Neural cell (in vitro differentiated cells): ENCODE measurements around the gene DPP10. TPM values are rescaled to one million over a fixed set of nuclear protein-coding genes. Genes with fewer than 3 reads are reported as not detected.

Experiments
- H2AFZ ChIP-seq: fragments of 200-600, 300-800 bp; sonication (generic), shearing (Covaris generic); 2 replicates; pipeline ENCODE4 v1.6.0; 2014; ENCODE audit warnings: low read depth, mild to moderate bottlenecking, antibody characterized with exemption, low read length, moderate library complexity
- H3F3A ChIP-seq: fragments of 200-600 bp; shearing (Covaris generic); 2 replicates; pipeline ENCODE4 v1.6.1; 2016; ENCODE audit warnings: mild to moderate bottlenecking, moderate library complexity, mixed read lengths, antibody characterized with exemption, low read length; ENCODE audit not compliant: insufficient read depth, poor library complexity, severe bottlenecking
- H3K27ac ChIP-seq: fragments of 200-600, 300-800 bp; sonication (generic), shearing (Covaris generic); 2 replicates; pipeline ENCODE4 v1.5.1; 2014; ENCODE audit warnings: mild to moderate bottlenecking, low read length, moderate library complexity
- H3K27me3 ChIP-seq: fragments of 300-800, 200-600 bp; sonication (generic), shearing (Covaris generic); 2 replicates; pipeline ENCODE4 v1.6.0; 2014; ENCODE audit warnings: mild to moderate bottlenecking, low read depth, low read length, moderate library complexity; ENCODE audit not compliant: insufficient read depth
- H3K36me3 ChIP-seq: fragments of 300-800, 200-600 bp; sonication (generic), shearing (Covaris generic); 2 replicates; pipeline ENCODE4 v1.5.1; 2014; ENCODE audit warnings: mild to moderate bottlenecking, antibody characterized with exemption, low read length, moderate library complexity; ENCODE audit not compliant: insufficient read depth
- H3K4me2 ChIP-seq: fragments of 300-800, 200-600 bp; sonication (generic), shearing (Covaris generic); 2 replicates; pipeline ENCODE4 v1.6.0; 2014; ENCODE audit warnings: mild to moderate bottlenecking, low read length
- H3K4me3 ChIP-seq: fragments of 300-800, 200-600 bp; sonication (generic), shearing (Covaris generic); 2 replicates; pipeline ENCODE4 v1.5.1; 2014; ENCODE audit warnings: mild to moderate bottlenecking, low read length, moderate library complexity
- H3K79me2 ChIP-seq: fragments of 200-600 bp; shearing (Covaris generic); replicated peaks from 2 replicates; pipeline ENCODE4 v1.6.0; 2014; ENCODE audit warnings: mild to moderate bottlenecking, low read length, moderate library complexity; ENCODE audit not compliant: insufficient read depth
- H3K9ac ChIP-seq: fragments of 300-800, 200-600 bp; sonication (generic), shearing (Covaris generic); 2 replicates; pipeline ENCODE4 v1.6.1; 2016; ENCODE audit warnings: mild to moderate bottlenecking, low read length, mixed read lengths
- H3K9me2 ChIP-seq: fragments of 200-600 bp; shearing (Covaris generic); 2 replicates; pipeline ENCODE4 v1.6.1; 2016; ENCODE audit warnings: mild to moderate bottlenecking, low read length, mixed read lengths; ENCODE audit not compliant: insufficient read depth
- H3K9me3 ChIP-seq: fragments of 200-600, 300-800 bp; sonication (generic), shearing (Covaris generic); 2 replicates; pipeline ENCODE4 v1.6.1; 2016; ENCODE audit warnings: mild to moderate bottlenecking, mixed run types, low read length, moderate library complexity, mixed read lengths
- H4K20me1 ChIP-seq: fragments of 200-600 bp; shearing (Covaris generic); 2 replicates; pipeline ENCODE4 v1.6.1; 2016; ENCODE audit warnings: mild to moderate bottlenecking, mixed run types; ENCODE audit not compliant: insufficient read depth
- EP300 ChIP-seq: fragments of 450-650 bp; conservative IDR thresholded peaks from 2 replicates; pipeline ENCODE4 v1.6.1; 2014; ENCODE audit warnings: antibody characterized with exemption, mild to moderate bottlenecking, moderate library complexity; ENCODE audit not compliant: poor library complexity, severe bottlenecking
- EZH2 ChIP-seq: fragments of 200-600, 300-800 bp; shearing (Covaris generic), sonication (generic); IDR thresholded peaks from 2 replicates; pipeline ENCODE4 v1.6.1; 2014; ENCODE audit warnings: antibody characterized with exemption, low read length, borderline replicate concordance, mild to moderate bottlenecking; ENCODE audit not compliant: insufficient read depth, poor library complexity, severe bottlenecking
- MXI1 ChIP-seq: fragments of 450-650 bp; conservative IDR thresholded peaks from 2 replicates; pipeline ENCODE4 v1.6.1; 2014; ENCODE audit warnings: antibody characterized with exemption, mild to moderate bottlenecking; ENCODE audit not compliant: poor library complexity, severe bottlenecking
- POLR2AphosphoS5 ChIP-seq: IDR thresholded peaks from 2 replicates; pipeline ENCODE4 v1.6.1; 2012
- RAD21 ChIP-seq: fragments of 450-650 bp; conservative IDR thresholded peaks from 2 replicates; pipeline ENCODE4 v1.6.1; 2014; ENCODE audit warnings: antibody characterized with exemption, mild to moderate bottlenecking, moderate library complexity
- SMC3 ChIP-seq: fragments of 450-650 bp; conservative IDR thresholded peaks from 2 replicates; pipeline ENCODE4 v1.6.1; 2014; ENCODE audit warnings: antibody characterized with exemption, mild to moderate bottlenecking, moderate library complexity; ENCODE audit not compliant: poor library complexity
- TAF1 ChIP-seq: IDR thresholded peaks from 2 replicates; pipeline ENCODE4 v1.6.1; 2012; ENCODE audit warnings: low read depth
- polyA plus RNA-seq: library from polyadenylated mRNA; depleted of rRNA; stranded (reverse); fragments of >200 nt; gene quantifications from 2 replicates; pipeline ENCODE4 v1.2.3, GENCODE V29; 2014
- TF ChIP-seq, protein P1 (sequence below): fragments of 450-650 bp; IDR thresholded peaks from 2 replicates; pipeline ENCODE4 v1.5.1; 2014; ENCODE audit warnings: antibody characterized with exemption, mild to moderate bottlenecking, moderate library complexity; ENCODE audit not compliant: poor library complexity, severe bottlenecking
- TF ChIP-seq, protein P2 (sequence below): IDR thresholded peaks from 2 replicates; pipeline ENCODE4 v1.6.1; 2012; ENCODE audit warnings: borderline replicate concordance

Gene DPP10
- polyA plus RNA-seq, 1 donor from 2014 or later, result 13.9 TPM

DNA sequence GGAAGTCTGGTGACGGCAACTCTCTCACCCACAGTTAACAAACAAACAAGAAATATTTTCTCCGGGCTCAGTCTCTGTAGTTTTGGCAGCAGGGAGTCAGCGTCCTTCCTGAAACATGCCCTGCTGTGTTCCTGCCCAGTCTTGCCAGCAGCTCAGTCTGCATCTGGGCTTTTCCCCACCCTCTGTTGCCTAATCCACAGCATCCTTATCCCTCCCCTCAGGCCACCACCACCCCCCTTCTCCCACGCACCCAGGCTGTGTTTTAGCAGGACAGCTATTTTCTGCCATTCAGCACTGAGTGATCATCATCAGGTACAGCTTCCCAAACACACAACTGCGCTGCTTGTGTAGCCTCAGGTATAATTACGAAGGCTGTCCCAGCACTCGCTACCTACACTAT, 168.2 kb downstream of the DPP10 start:
- Histone ChIP-seq H3K27ac (no peak overlapping the region), H4K20me1 (no peaks in the 10 kb centered on the region), H3K4me2 (no peak overlapping the region), H3K9me3 (no peaks in the 10 kb centered on the region), H3K4me3 (no peak overlapping the region), H3K9me2 (no peaks in the 10 kb centered on the region), H3K9ac (no peak overlapping the region), H3K79me2 (no peaks in the 10 kb centered on the region), H2AFZ (no peak overlapping the region), H3F3A (no peaks in the 10 kb centered on the region), H3K27me3 (no peaks in the 10 kb centered on the region), H3K36me3 (no peaks in the 10 kb centered on the region)
- no peak for TF ChIP-seq SMC3
- TF ChIP-seq MXI1, result no peak

- H3K9me3 ChIP-seq, result no peaks in the 10 kb centered on the region
- no peak overlapping the region for H3K4me2 ChIP-seq
- H3K79me2 ChIP-seq, result no peaks in the 10 kb centered on the region
- no peaks in the 10 kb centered on the region for H3K27me3 ChIP-seq
- no peak overlapping the region for H3K4me3 ChIP-seq
- no peaks in the 10 kb centered on the region for H3K9me2 ChIP-seq
- H3K27ac ChIP-seq, result no peak overlapping the region
- TF ChIP-seq, protein P1, sequence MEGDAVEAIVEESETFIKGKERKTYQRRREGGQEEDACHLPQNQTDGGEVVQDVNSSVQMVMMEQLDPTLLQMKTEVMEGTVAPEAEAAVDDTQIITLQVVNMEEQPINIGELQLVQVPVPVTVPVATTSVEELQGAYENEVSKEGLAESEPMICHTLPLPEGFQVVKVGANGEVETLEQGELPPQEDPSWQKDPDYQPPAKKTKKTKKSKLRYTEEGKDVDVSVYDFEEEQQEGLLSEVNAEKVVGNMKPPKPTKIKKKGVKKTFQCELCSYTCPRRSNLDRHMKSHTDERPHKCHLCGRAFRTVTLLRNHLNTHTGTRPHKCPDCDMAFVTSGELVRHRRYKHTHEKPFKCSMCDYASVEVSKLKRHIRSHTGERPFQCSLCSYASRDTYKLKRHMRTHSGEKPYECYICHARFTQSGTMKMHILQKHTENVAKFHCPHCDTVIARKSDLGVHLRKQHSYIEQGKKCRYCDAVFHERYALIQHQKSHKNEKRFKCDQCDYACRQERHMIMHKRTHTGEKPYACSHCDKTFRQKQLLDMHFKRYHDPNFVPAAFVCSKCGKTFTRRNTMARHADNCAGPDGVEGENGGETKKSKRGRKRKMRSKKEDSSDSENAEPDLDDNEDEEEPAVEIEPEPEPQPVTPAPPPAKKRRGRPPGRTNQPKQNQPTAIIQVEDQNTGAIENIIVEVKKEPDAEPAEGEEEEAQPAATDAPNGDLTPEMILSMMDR, result no peak
- TF ChIP-seq, protein P2, sequence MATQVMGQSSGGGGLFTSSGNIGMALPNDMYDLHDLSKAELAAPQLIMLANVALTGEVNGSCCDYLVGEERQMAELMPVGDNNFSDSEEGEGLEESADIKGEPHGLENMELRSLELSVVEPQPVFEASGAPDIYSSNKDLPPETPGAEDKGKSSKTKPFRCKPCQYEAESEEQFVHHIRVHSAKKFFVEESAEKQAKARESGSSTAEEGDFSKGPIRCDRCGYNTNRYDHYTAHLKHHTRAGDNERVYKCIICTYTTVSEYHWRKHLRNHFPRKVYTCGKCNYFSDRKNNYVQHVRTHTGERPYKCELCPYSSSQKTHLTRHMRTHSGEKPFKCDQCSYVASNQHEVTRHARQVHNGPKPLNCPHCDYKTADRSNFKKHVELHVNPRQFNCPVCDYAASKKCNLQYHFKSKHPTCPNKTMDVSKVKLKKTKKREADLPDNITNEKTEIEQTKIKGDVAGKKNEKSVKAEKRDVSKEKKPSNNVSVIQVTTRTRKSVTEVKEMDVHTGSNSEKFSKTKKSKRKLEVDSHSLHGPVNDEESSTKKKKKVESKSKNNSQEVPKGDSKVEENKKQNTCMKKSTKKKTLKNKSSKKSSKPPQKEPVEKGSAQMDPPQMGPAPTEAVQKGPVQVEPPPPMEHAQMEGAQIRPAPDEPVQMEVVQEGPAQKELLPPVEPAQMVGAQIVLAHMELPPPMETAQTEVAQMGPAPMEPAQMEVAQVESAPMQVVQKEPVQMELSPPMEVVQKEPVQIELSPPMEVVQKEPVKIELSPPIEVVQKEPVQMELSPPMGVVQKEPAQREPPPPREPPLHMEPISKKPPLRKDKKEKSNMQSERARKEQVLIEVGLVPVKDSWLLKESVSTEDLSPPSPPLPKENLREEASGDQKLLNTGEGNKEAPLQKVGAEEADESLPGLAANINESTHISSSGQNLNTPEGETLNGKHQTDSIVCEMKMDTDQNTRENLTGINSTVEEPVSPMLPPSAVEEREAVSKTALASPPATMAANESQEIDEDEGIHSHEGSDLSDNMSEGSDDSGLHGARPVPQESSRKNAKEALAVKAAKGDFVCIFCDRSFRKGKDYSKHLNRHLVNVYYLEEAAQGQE, result no peak
- TF ChIP-seq EZH2 (no peak), EP300 (no peak), POLR2AphosphoS5 (no peak), RAD21 (no peak), MXI1 (no peak), SMC3 (no peak)
- H4K20me1 ChIP-seq, result no peaks in the 10 kb centered on the region
- H3K36me3 ChIP-seq, result no peaks in the 10 kb centered on the region
- no peak overlapping the region for H3K9ac ChIP-seq
- no peaks in the 10 kb centered on the region for H3F3A ChIP-seq
- H2AFZ ChIP-seq, result no peak overlapping the region
Observed at GRCh38 chr2:114614592-114614991, 172.2 kb downstream of the DPP10 start.

DNA sequence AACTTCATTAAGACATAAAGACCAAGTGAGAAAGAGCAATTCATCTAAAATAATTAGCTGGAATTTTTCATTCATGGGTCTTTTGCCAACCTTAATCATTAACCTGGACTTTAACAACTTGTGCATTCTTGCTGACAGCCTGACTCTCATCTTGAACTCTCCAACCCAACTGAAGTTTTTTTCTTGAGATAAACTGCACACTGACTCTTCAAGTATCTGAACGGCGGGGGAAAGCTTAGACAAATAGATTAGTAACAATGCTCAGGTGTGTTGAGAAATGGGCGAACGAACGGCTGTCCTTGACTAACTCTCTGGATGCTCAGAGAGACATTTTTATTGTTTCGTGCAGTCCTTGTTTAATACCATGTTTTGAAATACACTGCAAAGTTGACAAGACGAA, 186.0 kb downstream of the DPP10 start:
- Histone ChIP-seq H3K27ac (no peak overlapping the region), H3K4me3 (no peak overlapping the region), H3K36me3 (no peaks in the 10 kb centered on the region)

More for the DNA sequence above, 186.0 kb downstream of the DPP10 start:
- Histone ChIP-seq H3K9me2 (no peaks in the 10 kb centered on the region), H2AFZ (no peak overlapping the region), H3K9ac (no peak overlapping the region), H3K79me2 (no peaks in the 10 kb centered on the region), H3K4me2 (no peak overlapping the region), H4K20me1 (no peaks in the 10 kb centered on the region), H3F3A (no peaks in the 10 kb centered on the region), H3K27me3 (no peaks in the 10 kb centered on the region), H3K9me3 (no peaks in the 10 kb centered on the region)
- TF ChIP-seq TAF1 (no peak), SMC3 (no peak), RAD21 (no peak), EP300 (no peak), MXI1 (no peak), POLR2AphosphoS5 (no peak), EZH2 (no peak)
- TF ChIP-seq, protein P2, result no peak
- TF ChIP-seq, protein P1, result no peak
